Neural crest cell (in vitro differentiated cells): ENCODE measurements around the gene LRRC49. TPM values are rescaled to one million over a fixed set of nuclear protein-coding genes. Genes with fewer than 3 reads are reported as not detected.
"Not testable (repeated sequence)": the region's sequence is repeated elsewhere in the genome, so short reads cannot be mapped to it uniquely, and the experiment has no call there.

Experiments used
- DNase-seq: peaks from one replicate; pipeline ENCODE4 v3.0.0; 2021; ENCODE audit warnings: low read depth, mixed read lengths, low spot score
- H3K27ac Mint-ChIP-seq: one replicate; pipeline ENCODE4 v1.8.0; 2021; ENCODE audit warnings: mild to moderate bottlenecking, mixed read lengths; ENCODE audit not compliant: unreplicated experiment
- H3K27me3 Mint-ChIP-seq: 2 replicates; pipeline ENCODE4 v1.8.0; 2021; ENCODE audit warnings: low read depth, mild to moderate bottlenecking, mixed read lengths
- H3K36me3 Mint-ChIP-seq: 2 replicates; pipeline ENCODE4 v1.8.0; 2021; ENCODE audit warnings: low read depth, mild to moderate bottlenecking, mixed read lengths
- H3K4me1 Mint-ChIP-seq: 2 replicates; pipeline ENCODE4 v1.8.0; 2021; ENCODE audit warnings: mixed read lengths
- H3K4me3 Mint-ChIP-seq: one replicate; pipeline ENCODE4 v1.8.0; 2021; ENCODE audit warnings: mild to moderate bottlenecking, mixed read lengths
- H3K9me3 Mint-ChIP-seq: 2 replicates; pipeline ENCODE4 v1.8.0; 2021; ENCODE audit warnings: mixed read lengths
- CTCF ChIP-seq: fragments of 200-600 bp; sonication (generic); conservative IDR thresholded peaks from 2 replicates; pipeline ENCODE4 v1.5.0; 2021; ENCODE audit warnings: antibody characterized with exemption, mild to moderate bottlenecking
- total RNA-seq: library from RNA; stranded (reverse); gene quantifications from 2 replicates; pipeline ENCODE4 v1.2.1, GENCODE V29; 2021

The LRRC49 gene
- total RNA-seq, 1 donor from 2014 or later: 20.9 TPM

- TF ChIP-seq CTCF: no peak
- no peaks in the 10 kb centered on the region for H3K27me3 Mint-ChIP-seq
- peak overlapping the region; percentile 58 for H3K4me3 Mint-ChIP-seq
- peaks cover 16% of the 10 kb centered on the region for H3K4me1 Mint-ChIP-seq
- no peak overlapping the region for H3K27ac Mint-ChIP-seq
- no peaks in the 10 kb centered on the region for H3K9me3 Mint-ChIP-seq
- DNase-seq: no peak
- no peaks in the 10 kb centered on the region for H3K36me3 Mint-ChIP-seq
Observed at GRCh38 chr15:70856884-70857561, 35.6 kb upstream of the LRRC49 start.

- no peaks in the 10 kb centered on the region for H3K9me3 Mint-ChIP-seq
- H3K4me1 Mint-ChIP-seq: peaks cover 14% of the 10 kb centered on the region
- no peak overlapping the region for H3K4me3 Mint-ChIP-seq
- no peaks in the 10 kb centered on the region for H3K36me3 Mint-ChIP-seq
- no peaks in the 10 kb centered on the region for H3K27me3 Mint-ChIP-seq
- TF ChIP-seq CTCF: no peak
- no peak overlapping the region for H3K27ac Mint-ChIP-seq
- DNase-seq: no peak
Observed at GRCh38 chr15:70857562-70858285, 34.9 kb upstream of the LRRC49 start.

GRCh38 chr15:70858614-70859321 lies 33.9 kb upstream of the LRRC49 start:
- H3K27me3 Mint-ChIP-seq, H3K36me3 Mint-ChIP-seq, H3K27ac Mint-ChIP-seq, H3K4me3 Mint-ChIP-seq, H3K9me3 Mint-ChIP-seq, DNase-seq: not testable (repeated sequence)
- peaks cover 19% of the 10 kb centered on the region for H3K4me1 Mint-ChIP-seq

GRCh38 chr15:70859322-70859908 lies 33.2 kb upstream of the LRRC49 start:
- no peak overlapping the region for H3K27ac Mint-ChIP-seq
- DNase-seq: no peak
- H3K4me3 Mint-ChIP-seq: no peak overlapping the region
- H3K27me3 Mint-ChIP-seq: no peaks in the 10 kb centered on the region
- H3K36me3 Mint-ChIP-seq: no peaks in the 10 kb centered on the region
- peaks cover 23% of the 10 kb centered on the region for H3K4me1 Mint-ChIP-seq
- no peaks in the 10 kb centered on the region for H3K9me3 Mint-ChIP-seq
- no peak for TF ChIP-seq CTCF

- no peaks in the 10 kb centered on the region for H3K27me3 Mint-ChIP-seq
- no peaks in the 10 kb centered on the region for H3K9me3 Mint-ChIP-seq
- TF ChIP-seq CTCF: no peak
- H3K4me1 Mint-ChIP-seq: peaks cover 19% of the 10 kb centered on the region
- peak overlapping the region; percentile 36 for H3K4me3 Mint-ChIP-seq
- no peak for DNase-seq
- H3K36me3 Mint-ChIP-seq: no peaks in the 10 kb centered on the region
- H3K27ac Mint-ChIP-seq: peak overlapping the region; percentile 48
Observed at GRCh38 chr15:70859998-70860397, 32.6 kb upstream of the LRRC49 start.
